ENCODE results near the gene SP3.
"Not testable (repeated sequence)": the region's sequence is repeated elsewhere in the genome, so short reads cannot be mapped to it uniquely, and the experiment has no call there.

SP3 gene

GRCh38 chr2:173940208-173941020, 24.8 kb downstream of the SP3 start:
- DNase-seq, result no peak

DNA sequence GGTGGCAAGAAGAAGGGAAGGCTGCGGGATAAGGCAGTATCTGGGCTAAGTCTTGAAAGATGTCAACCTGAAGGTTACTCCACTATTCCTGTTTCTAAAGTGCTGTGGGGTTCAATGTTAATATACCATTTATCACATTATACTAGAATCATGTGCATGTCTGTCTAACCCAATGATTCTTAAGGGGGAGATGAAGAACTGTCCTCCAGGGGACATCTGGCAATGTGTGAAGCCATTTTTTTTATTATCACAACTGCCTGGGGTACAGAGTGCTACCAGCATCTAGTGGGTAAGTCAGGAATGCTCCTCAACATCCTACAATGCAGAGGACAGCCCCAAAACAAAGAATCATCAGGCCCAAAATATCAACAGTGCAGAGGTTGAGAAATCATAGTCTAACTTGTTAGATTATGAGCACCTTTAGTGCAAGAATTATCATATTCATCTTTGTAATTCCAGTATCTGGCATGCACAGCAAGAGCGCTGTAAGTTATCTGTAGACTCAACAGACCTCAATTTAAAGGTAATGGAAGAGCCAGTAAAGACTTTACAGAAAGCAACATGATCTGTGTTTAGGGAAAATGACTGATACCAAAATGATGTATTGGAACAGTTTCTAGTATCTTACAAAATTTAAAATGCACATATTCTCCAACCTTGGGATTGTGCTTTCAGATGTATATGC, 26.3 kb downstream of the SP3 start:
- DNase-seq, result no peak

DNA sequence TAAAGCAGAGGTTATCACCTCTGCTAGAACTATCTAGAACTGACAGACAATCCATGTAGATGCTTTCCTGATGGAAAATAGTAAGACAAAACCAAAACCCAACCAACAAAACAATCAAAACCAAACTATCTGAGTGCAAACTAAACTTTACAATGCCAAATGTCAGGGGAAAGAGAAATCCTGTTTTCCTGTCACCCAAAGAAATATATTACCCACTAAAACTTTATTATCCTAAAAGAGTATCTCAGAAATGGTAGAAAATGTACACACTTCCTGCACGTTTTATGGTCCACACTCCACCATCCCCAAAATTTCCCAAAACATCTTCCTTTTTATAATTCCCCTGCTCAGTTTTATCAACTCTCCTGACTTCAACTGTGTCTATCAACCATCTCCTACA, 29.9 kb downstream of the SP3 start:
- DNase-seq, result no peak

- DNase-seq, result no peak
These were observed 30.3 kb downstream of the SP3 start for GRCh38 chr2:173934895-173935294.

DNA sequence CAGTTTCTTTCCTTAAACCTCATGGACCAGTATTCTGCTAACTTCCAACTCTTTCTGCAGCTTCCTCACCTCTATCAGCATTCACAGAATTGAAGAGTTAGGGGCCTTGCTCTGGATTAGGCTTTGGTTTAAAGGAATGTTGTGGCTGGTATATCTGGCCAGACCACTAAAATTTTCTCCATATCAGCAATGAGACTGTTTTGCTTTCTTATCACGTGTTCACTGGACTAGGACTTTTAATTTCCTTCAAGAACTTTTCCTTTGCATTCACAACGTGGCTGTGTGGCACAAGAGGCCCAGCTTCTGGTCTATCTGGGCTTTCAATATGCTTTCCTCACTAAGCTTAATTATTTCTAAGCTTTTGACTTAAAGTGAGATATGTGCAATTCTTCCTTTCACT, 33.4 kb downstream of the SP3 start:
- DNase-seq, result no peak

GRCh38 chr2:173929441-173929840, 35.7 kb downstream of the SP3 start:
- DNase-seq, result no peak

DNA sequence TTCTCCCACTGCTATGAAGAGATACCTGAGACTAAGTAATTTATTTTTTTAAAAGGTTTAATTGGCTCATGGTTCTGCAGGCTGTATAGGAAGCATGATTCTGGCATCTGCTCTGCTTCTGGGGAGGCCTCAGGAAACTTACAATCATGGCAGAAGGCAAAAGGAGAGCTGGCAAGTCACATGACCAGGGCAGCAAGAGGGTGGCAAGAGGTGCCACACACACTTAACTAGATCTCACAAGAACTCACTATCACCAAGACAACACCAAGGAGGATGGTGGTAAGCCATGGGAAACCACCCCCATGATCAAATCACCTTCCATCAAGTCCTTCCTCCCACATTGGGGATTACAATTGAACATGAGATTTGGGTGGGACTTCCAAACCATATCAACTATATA, 38.3 kb downstream of the SP3 start:
- DNase-seq, result no peak

GRCh38 chr2:173924285-173924684, 40.9 kb downstream of the SP3 start:
- no peak for DNase-seq

DNA sequence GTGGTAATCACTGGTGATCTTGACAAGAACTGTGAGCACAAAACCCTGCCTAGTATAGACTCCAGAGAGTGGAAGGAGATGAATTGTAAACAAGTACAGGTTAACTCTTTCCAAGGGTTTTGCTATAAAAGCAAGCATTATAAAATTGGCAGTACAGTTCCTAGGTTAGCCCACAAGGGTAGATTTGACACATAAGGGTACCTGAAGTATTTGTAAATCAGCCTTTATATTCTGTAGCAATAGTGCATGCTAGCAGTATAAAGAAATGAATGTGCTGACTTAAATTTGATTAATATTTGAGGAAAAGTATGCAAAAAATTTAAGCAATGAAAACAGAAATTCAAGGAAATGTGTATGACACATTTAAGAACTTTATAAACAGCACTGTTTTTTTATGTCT, 42.4 kb downstream of the SP3 start:
- no peak for DNase-seq

- DNase-seq, result no peak
These were observed 43.1 kb downstream of the SP3 start for GRCh38 chr2:173922068-173922467.

- DNase-seq, result no peak
These were observed 50.9 kb downstream of the SP3 start for GRCh38 chr2:173914055-173914927.

DNA sequence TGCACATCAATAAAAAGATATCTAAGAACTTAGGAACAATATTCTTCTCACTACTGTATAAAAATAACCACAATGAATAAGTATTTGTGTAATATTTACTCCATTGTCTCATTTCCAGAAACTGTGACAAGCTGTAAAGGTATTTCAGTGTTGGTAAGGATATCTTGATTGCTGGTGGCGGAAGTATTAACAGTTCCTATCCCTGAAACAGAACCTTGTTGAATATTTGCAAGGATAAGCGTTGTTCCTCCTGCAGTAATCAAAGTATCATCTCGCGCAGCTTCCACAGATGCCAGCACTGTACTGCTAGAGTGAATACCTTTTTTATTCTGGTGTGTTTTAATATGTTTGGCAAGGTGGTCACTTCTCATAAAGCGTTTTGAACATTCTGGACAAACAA, 55.3 kb downstream of the SP3 start:
- DNase-seq, result no peak

- no peak for DNase-seq
These were observed 58.5 kb downstream of the SP3 start for GRCh38 chr2:173906626-173907025.

GRCh38 chr2:173903601-173904394, 61.4 kb downstream of the SP3 start:
- no peak for DNase-seq

DNA sequence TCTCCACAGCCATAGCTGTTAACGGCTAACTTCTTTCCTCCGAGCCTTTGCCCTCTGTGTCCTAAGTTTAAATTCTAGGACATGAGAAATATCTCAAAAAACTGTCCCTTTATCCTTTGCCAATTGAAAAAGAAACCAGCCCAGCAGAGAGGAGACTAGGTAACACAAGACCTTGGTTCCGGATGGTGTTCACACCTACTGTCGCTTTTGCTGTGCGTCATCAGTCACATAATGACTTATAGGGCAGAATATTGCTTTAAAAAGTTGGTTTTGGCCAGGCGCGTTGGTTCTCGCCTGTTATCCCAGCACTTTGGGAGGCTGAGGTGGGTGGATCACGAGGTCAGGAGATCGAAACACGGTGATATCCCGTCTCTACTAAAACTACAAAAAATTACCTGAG, 66.2 kb downstream of the SP3 start:
- no peak for DNase-seq

DNA sequence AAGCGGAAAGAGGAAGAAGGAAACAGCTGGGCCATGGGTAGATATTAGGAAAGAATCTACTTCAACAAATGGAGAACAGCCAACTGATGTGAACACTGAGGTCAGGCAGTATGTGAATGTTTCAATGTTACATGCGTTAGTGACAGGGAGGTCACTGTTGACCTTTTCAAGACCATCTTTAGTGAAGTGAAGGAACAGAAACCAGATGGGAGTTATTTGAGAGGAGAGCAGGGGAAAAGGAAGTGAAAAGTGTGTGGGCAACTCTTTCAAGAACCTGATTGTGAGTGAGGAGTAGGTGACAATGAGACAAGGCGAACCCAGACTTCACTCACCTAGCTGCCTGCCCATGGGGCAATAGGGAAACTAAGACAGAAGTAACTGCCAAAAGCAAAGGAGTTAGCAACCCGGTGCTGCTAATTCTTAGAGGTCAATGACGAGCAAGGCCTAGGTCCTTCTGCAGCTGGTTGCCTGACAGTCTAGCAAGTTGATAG, 67.0 kb downstream of the SP3 start:
- no peak for DNase-seq

DNA sequence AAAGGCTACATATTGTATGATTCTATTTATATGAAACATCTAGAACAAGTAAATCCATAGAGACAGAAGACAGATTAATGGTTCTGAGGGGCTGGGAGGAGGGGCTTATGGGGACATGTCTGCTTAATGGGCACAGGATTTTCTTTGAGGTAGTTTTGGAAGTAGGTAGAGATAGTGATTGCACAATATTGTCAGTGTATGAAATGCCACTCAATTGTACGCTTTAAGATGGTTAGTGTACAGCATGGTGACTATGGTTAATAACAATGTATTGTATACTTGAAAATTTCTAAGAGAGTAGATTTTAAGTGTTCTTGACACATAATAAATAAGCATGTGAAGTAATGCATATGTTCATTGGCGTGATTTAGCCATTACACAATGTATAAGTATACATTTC, 68.4 kb downstream of the SP3 start:
- DNase-seq, result no peak

- no peak for DNase-seq
These were observed 72.8 kb downstream of the SP3 start for GRCh38 chr2:173892341-173892740.

- no peak for DNase-seq
These were observed 73.7 kb downstream of the SP3 start for GRCh38 chr2:173891315-173892037.

GRCh38 chr2:173889464-173889863, 75.7 kb downstream of the SP3 start:
- not testable (repeated sequence) for DNase-seq

DNA sequence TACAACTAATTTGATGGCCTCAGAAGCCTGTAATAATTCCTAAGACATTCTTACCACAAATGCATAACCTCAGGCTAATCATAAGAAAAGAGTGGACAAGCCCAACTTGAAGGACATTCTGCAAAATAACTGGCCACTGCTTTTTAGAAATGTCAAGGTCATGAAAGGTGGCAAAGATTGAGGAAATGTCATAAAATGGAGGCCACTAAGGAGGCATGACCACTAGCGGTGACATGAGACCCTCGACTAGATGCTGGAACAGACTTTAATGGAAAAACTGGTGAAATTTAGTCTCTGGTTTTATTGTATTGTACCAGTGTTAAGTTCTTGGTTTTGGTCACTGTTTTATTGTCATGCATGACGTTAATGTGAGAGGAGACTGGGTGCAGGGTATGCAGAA, 78.6 kb downstream of the SP3 start:
- DNase-seq, result no peak

Data from activated naive CD4-positive, alpha-beta T cell treated with anti-CD3 and anti-CD28 coated beads, Interleukin-2, amount 50 U/mL, for 16 hours (primary cell).